ENCODE results near the gene SPINK7.
"Not testable (repeated sequence)": the region's sequence is repeated elsewhere in the genome, so short reads cannot be mapped to it uniquely, and the experiment has no call there.

The SPINK7 gene

DNA sequence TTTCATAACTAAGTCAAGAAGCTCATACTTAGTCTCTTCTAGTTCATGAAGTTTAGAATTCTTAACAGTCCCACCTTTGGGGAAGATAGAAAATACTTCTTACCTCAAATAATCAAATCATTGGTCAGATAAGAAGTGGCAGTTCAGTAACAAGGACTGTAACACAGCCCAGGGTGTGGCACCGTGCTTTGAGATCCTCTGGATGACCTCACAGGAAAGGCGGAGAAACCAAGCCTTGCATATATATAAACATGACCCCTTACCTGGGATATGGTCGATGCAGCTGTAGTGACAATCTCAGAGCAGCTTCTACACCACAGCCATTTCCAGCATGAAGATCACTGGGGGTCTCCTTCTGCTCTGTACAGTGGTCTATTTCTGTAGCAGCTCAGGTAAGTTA is at the start of gene SPINK7:
Gene SPINK7, plus strand, starts transcription at position 271 of the 400 bp plus-strand sequence. Its CDS starts 61 bp downstream, at position 332.
- DNase-seq: no peak

DNA sequence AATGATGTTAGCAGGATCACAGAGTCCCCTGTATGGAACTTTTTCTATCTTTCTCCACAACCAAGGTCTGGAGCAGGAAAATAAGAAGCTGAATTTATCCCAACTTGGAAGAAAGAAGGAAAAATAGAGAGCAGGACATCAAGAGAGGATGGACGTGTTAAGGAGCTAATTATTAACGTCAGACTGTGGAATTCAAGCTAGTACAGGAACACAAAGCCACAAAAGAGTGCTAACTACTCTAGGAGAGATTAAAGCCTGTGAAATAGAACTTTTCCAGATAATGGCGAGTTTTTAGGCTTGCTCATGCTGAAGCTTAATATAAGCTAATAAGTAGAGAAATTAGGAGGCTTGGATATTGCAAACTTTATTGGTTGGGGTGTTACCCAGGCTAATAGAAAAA is 44.3 kb upstream of the SPINK7 start:
- DNase-seq: no peak

DNA sequence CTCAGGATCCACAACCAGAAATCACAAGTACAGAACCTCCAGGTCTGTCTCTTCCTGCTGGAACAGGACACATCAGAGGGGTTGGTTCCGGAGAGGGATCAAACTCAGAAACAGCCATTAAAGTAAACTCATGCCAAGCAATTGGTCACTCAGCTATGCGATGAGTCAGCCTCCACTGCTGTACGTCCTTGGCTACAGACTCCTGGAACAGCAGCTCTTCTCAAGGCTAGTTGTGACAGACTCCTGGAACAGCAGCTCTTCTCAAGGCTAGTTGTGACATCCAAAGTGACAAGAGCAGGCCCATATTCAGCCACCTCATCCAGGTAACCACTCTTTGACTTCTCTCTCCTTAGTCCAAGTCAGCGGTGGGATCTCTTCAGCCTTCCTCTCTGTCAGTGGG is 43.7 kb upstream of the SPINK7 start, which contains the start of gene SPINK13:
Gene SPINK13, plus strand, starts transcription at position 229 of the 400 bp plus-strand sequence. CDS start 1,279 bp downstream, outside the sequence.
- DNase-seq: no peak

DNA sequence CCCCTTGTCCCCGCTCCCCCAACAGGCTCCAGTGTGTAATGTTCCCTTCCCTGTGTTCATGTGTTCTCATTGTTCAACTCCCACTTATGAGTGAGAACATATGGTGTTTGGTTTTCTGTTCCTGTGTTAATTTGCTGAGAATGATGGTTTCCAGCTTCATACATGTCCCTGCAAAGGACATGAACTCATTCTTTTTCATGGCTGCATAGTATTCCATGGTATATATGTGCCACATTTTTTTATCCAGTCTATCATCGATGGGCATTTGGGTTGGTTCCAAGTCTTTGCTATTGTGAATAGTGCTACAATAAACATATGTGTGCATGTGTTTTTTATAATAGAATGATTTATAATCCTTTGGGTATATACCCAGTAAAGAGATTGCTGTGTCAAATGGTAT is 37.1 kb upstream of the SPINK7 start:
- DNase-seq: not testable (repeated sequence)

DNA sequence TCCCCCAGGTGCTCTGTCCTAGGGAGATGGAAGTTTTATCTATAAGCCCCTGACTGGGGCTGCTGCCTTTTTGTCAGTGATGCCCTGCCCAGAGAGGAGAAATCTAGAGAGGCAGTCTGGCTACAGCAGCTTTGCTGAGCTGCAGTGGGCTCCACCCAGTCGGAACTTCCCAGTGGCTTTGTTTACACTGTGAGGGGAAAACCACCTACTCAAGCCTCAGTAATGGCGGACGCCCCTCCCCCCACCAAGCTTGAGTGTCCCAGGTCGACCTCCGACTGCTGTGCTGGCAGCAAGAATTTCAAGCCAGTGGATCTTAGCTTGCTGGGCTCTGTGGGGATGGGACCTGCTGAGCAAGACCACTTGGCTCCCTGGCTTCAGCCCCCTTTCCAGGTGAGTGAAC is 31.3 kb upstream of the SPINK7 start:
- DNase-seq: not testable (repeated sequence)

DNA sequence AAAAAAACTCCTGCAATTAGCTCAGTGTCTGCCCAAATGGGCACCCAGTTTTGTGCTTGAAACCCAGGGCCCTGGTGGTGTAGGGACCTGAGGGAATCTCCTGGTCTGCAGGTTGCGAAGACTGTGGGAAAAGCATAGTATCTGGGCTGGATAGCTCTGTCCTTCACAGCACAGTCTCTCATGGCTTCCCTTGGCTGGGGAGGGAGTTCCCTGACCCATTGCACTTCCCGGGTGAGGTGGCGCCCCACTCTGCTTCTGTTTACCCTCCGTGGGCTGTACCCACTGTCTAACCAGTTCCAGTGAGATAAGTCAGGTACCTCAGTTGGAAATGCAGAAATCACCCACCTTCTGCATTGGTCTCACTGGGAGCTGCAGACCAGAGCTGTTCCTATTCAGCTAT is 30.9 kb upstream of the SPINK7 start:
- not testable (repeated sequence) for DNase-seq

DNA sequence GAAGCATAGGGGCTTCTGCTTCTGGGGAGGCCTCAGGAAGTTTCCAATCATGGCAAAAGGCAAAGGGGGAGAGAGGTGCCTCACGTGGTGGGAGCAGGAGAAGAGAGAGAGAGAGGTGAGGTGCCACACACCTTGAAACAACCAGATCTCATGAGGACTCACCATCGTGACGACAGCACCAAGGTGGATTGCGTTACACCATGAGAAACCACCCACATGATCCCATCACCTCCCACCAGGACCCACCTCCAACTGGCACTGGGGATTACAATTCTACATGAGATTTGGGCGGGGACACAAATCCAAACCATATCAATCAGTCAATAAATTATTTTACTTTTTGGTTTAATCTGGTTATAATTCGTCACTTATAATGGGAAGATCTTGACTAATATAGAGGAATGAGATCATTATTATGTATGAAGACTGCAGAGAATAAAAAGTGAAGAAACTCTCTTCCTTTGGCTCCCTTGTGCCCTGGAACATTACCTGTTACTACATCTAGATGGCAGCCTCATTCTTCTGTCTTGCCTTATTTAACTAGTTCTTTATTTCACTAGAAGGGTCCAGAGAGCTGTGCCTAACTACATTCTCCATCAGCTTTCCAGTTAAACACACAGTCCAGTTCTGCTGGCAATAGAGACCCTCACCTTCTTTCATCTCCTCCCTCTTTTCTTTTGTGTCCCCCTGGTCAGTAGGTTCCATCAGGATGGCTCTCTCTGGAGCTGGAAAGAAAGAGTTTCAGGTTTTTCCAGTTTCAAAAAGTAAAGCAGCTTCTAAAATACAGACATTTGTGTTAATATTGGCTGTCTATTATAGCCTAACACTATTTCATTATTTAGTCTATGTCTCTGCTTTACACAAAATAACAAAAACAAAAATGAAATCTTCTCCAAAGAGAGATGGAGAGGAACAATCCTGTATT is 21.7 kb upstream of the SPINK7 start:
- peak; percentile 6 for DNase-seq

DNA sequence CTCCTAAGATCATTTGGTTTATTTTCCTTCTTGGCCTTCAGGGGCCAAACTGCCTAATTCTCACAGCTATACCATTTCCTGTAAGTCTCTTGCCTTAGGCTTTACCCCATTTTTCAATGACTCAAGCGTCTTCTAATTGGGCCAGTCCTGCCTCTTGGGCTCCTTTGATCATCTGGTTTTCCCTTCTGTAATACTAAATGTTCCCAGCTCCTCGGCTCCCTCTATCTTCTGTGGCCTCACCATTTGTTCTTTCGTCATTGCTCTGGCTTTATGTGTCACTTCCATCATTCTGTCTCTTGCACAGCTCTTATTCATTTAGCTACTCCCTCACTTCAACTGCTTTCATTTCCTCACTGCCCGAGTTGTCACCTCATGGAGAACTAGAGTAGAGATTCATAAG is 14.5 kb upstream of the SPINK7 start:
- DNase-seq: no peak

DNA sequence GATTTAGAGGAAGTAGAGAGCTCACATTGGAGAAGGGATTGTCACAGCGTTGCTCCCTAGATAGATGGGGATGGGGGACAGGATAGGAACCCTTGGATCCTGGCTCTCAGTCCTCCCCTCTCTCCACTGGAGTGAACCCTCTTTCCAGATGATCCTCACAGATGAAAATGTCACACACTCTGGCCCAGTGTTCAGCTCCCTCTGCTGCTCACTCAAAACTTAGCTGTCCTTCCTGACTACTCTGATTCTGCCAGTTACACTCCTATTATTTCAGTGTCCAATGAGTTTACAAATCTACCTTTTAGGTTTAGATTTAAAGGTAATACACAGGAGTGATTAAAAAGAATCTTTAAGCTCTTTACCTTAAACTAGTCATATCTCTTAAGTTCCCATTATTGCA is 5.8 kb upstream of the SPINK7 start:
- no peak for DNase-seq

DNA sequence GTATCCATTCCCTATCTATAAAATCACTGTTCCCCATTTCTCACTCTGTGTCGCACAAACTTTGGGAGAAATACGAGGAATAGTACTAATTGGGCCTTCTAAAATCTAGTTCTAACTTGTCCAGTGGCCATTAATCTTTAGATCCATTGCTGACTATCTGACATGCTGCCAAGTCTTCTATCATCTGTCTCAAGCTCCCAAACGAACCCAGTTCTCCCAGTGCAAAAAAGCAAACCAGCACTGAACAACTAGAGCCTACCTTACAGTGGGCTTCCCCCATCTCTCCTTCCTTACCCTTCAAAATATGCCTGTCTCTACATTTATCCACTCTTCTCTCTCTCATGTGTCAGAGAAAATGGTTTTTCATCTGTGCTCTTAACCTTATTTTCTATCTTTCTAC is 3.2 kb upstream of the SPINK7 start:
- no peak for DNase-seq

DNA sequence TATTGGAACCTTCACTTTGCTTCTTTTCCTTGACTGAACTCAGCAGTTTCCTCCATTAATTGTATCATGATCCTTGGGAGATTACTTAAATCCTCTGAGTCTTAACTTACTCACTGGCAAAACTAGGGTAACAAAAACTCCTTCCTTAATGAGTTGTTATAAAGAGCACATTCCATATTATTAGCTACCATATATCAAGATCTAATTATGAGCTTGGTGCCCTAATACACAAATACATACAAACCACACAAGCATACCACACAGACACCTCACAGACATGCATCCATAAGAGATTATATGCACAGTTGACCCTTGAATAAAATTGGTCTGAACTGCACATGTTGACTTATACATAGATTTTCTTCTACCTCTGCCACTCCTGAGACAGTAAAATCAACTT is 2.5 kb upstream of the SPINK7 start:
- DNase-seq: no peak

DNA sequence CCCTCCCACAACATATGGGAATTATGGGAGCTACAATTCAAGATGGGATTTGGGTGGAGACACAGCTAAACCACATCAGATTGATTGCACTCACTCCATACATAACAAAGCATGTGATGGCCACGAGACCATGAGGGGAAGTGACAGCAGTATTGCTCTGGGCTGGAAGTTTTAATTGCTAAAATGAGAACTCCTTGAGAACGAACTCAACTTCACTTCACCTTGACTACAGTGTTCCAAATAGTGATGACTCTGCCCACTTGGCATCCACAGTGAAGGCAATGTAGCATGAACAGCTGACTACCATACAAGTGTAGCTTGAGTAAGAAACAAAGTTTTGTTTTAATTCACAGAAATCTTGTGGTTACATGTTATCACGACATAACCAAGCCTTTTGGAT is 739 bp upstream of the SPINK7 start:
- no peak for DNase-seq

DNA sequence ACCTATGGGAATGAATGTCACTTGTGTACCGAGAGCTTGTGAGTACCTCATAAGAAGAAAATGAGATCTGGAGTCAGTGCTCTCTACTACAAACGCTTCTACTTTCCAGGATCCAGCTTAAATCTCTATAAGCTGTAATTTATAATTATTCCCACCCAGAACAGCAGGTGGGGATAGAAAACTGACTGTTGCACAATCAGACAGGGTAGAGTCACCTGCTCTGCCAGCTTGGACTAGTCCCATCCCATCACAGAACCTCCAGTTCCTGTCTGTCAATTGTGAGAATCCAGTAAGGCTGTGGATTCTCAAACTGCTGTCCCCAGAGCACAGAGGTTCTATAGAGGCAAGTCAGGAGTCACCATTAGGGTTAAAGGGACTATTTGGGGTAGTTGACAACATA is 2.0 kb downstream of the SPINK7 start:
- no peak for DNase-seq

DNA sequence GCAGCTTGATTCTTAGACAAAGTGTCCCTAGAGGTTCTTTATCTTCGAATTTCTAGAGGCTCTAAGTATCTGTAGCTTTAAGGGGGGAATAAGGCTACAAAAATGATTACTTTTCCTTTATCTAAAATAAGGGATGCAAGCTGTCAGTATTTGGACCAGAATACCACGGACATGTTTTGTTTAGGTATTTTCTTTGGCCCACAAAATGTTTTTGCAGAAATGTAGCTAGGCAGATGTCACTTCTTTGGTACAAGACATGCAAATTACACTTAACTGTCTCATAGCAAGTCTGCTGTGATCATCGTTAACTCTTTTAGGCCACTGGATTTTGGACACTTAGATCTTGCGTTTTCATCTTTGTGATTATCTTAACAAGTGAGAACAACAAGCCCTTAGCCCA is 2.5 kb downstream of the SPINK7 start:
- DNase-seq: no peak

DNA sequence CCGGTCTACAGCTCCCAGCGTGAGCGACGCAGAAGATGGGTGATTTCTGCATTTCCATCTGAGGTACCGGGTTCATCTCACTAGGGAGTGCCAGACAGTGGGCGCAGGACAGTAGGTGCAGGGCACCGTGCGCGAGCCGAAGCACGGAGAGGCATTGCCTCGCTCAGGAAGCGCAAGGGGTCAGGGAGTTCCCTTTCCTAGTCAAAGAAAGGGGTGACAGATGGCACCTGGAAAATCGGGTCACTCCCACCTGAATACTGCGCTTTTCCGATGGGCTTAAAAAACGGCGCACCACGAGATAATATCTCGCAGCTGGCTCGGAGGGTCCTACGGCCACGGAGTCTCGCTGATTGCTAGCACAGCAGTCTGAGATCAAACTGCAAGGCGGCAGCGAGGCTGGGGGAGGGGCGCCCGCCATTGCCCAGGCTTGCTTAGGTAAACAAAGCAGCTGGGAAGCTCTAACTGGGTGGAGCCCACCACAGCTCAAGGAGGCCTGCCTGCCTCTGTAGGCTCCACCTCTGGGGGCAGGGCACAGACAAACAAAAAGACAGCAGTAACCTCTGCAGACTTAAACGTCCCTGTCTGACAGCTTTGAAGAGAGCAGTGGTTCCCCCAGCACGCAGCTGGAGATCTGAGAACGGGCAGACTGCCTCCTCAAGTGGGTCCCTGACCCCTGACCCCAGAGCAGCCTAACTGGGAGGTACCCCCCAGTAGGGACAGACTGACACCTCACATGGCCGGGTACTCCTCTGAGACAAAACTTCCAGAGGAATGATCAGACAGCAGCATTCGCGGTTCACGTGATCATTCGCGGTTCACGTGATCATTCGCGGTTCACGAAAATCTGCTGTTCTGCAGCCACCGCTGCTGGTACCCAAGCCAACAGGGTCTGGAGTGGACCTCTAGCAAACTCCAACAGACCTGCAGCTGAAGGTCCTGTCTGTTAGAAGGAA is 8.1 kb downstream of the SPINK7 start:
- peak; percentile 8 for DNase-seq

DNA sequence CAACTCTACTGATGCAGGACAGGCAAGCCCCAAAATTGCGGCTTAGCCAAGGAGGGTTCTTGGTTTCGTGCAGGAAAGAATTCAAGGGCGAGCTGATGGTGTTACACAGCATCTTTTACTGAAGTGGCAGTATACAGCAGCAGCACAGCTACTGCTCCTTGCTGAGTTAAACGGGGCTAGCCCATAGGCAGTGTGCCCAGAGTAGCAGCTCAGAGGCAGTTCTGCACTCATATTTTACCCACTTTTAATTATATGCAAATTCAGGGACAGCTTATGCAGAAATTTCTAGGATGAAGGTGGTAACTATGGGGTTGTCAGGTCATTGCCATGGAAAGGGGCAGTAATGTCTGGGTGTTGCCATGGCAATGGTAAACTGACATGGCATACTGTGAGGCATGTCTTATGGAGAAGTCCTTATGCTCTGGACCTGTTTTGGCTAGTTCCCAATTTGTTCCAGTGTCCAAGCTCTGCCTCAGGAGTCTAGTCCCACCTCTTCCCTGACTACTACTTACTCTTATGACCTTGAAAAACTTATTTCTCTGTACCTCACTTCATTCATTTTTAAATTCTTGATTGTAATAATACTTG is 21.1 kb downstream of the SPINK7 start:
- DNase-seq: peak; percentile 11

DNA sequence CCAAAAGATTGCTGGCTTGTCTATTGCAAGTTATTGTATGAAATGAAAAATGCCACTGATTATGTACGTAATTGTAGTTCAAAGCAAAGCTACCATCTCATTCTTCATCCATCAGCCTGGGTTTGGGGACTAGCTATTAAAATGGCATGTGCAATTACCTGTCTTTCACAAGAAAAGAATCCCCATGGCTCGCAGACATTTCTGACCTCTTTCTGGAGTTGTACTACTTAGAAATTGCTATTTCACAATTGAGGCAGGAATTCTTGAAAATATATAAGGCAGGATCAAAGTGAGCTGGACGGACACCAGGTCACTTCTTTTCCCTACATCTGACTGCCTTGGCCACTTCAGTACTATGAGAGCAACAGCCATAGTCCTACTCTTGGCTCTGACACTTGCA is 23.0 kb downstream of the SPINK7 start, which contains the start of gene SPINK9:
Gene SPINK9, plus strand, starts transcription at position 301 of the 400 bp plus-strand sequence. Its CDS starts 55 bp downstream, at position 356.
- no peak for DNase-seq

DNA sequence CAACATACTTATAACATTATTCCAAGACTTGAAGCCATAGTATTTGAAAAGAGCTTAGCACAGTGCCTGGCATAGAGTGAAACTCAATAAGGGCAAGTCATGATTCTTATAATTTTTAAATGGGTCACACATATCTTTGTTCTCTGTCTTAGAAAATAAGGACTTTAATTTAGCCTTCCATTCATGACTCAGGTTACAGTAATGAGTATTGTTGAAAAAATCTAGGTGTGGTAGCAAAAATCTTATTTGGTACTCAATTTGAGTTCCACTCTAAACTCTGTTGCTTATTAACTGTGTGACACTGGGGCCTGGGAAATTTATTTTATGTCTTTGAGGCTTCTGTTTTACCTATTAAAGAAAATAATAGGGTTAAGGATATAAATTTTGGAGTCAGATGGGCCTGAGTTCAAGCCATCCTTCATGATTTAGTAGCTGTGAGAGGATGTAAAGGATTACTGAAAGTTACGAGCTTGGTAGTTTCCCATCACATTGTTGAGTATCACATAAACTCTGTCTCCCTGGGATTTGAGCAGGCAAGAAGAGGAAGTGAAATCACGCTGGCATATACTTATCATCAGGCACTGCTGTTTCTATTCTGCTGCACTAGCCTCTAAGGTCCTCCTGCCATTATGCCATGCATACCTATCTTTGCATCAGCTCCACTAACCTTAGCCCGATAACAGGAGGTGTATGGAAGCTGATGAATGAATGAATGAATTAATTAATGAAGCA is 24.6 kb downstream of the SPINK7 start:
- no peak for DNase-seq

DNA sequence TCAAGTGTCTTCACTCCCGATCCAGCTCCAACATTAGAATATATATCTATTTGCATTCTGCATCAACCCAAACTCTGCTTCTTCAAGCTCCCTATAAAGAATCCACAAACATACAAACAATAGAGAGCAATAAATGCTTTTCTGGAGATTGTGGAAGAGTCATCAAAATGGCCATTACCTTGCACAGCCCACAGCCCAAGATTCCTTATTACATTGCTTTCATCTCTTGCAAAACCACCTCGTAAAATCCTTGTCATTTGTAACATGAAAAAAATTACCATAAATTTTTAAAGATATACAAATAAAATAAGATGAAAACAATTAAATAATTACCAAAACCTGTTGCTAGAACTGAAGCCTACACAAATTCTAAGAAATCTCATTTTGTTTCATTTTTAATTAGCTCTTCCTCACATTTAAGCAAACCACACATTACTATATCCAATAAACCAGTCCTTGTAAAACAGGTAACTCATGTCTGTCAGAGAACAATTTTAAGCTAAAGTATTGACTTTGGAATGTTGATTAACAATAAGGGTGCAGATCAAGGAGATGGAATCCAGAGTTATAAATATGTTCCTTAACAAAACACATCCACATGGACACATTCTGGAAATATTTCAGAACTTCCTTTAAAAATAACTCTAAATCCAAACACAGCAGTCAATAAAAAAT is 30.3 kb downstream of the SPINK7 start:
- DNase-seq: no peak

DNA sequence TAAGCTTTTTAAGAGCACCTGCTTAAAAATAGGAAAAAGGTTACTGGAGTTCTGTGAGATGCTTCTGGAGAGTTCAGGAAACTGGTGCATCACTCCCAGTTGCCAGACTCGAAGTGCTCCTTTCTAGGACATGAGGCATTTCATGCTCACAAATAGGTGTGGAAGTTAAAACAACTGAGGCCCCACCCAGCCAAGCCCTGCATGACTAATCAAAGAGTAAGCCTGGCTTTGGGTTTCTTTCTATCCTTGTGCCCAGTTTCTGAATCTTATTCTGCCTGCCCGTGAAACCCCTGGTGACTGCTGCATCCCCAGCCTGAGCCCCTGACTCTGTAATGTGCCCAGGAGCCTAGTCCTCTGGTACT is 30.8 kb downstream of the SPINK7 start:
- DNase-seq: no peak

DNA sequence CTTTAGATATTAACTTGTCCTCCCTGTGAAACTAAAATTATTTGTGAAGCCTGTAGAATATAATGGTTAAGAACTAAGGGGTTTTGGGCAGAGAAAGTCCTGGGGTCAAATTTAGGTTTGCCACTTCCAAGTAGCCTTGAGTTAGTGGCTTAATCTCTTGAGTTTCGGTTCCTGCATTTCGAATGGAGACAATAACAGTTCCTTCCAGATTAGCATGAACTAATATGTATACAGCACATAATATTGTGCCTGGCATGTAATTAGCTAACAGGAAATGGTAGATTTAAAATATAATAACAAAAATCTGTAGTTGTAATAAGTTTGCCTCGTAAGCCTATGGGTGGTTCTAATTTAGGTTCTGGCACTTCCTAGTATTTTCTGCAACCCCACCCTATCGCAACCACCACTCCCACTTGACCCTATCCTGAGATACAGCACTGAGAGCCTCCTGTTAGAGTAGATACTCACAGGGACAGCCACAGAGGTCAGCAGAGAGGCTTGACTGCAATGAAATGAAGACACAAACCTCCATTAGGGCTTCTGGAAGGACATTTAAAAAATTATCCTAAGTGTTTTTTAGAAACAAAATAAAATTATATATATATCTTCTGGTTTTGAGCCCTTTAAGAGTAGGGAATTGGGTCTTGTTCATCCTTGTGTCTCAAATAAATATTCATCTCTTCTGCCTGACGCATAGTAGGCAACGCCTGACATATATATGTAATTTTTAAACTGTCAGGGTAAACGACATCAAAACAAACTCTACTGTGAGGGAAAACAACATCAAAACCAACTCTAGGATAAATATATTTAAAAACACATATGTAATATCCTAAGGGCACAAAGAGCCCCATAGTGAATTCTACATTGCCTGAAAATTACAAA is 31.6 kb downstream of the SPINK7 start:
- DNase-seq: no peak
